GM19351 (cell line): Measurements from ENCODE around the gene ESPNL.
"Not testable (repeated sequence)": the region's sequence is repeated elsewhere in the genome, so short reads cannot be mapped to it uniquely, and the experiment has no call there.

Source experiments
- ATAC-seq: cut with Tn5 transposase; IDR thresholded peaks from one replicate; pipeline ENCODE4 v1.9.1; 2021; ENCODE audit warnings: mild to moderate bottlenecking, moderate library complexity; ENCODE audit not compliant: unreplicated experiment

ESPNL gene

GRCh38 chr2:238100049-238100820, at the start of gene ESPNL:
TSS of gene ESPNL (plus strand) at chr2:238100340. CDS start at chr2:238100420, 80 bp downstream.
- no peak for ATAC-seq

- no peak for ATAC-seq
Observed at GRCh38 chr2:238053191-238053776, 46.9 kb upstream of the ESPNL start.

GRCh38 chr2:238055841-238056240, 44.3 kb upstream of the ESPNL start:
- ATAC-seq = no peak

- not testable (repeated sequence) for ATAC-seq
Observed at GRCh38 chr2:238057696-238058575, 42.2 kb upstream of the ESPNL start.

- no peak for ATAC-seq
Observed at GRCh38 chr2:238059505-238059904, 40.6 kb upstream of the ESPNL start.

- no peak for ATAC-seq
Observed at GRCh38 chr2:238060096-238060541, 40.0 kb upstream of the ESPNL start.

GRCh38 chr2:238060542-238061314, 39.4 kb upstream of the ESPNL start, which contains the start of gene SCLY:
TSS of gene SCLY (plus strand) at chr2:238061001. CDS start at chr2:238061055, 54 bp downstream.
- peak; percentile 93 for ATAC-seq

GRCh38 chr2:238061315-238062202, 38.6 kb upstream of the ESPNL start:
- peak; percentile 14 for ATAC-seq

- no peak for ATAC-seq
Observed at GRCh38 chr2:238063414-238064189, 36.5 kb upstream of the ESPNL start.

GRCh38 chr2:238064376-238064775, 35.8 kb upstream of the ESPNL start:
- ATAC-seq = no peak

GRCh38 chr2:238065071-238065846, 34.9 kb upstream of the ESPNL start:
- no peak for ATAC-seq

GRCh38 chr2:238066218-238066617, 33.9 kb upstream of the ESPNL start:
- no peak for ATAC-seq

- not testable (repeated sequence) for ATAC-seq
Observed at GRCh38 chr2:238066718-238067117, 33.4 kb upstream of the ESPNL start.

- ATAC-seq = no peak
Observed at GRCh38 chr2:238067939-238068338, 32.2 kb upstream of the ESPNL start.

- ATAC-seq = no peak
Observed at GRCh38 chr2:238069021-238069709, 31.0 kb upstream of the ESPNL start.

GRCh38 chr2:238069877-238070276, 30.3 kb upstream of the ESPNL start:
- ATAC-seq = no peak

- no peak for ATAC-seq
Observed at GRCh38 chr2:238075397-238075796, 24.7 kb upstream of the ESPNL start.
